NCI-H2227 treated with DMSO at 0.1 percent for 48 hours (cell line): ENCODE measurements around the gene PLOD1.
"Not testable (repeated sequence)": the region's sequence is repeated elsewhere in the genome, so short reads cannot be mapped to it uniquely, and the experiment has no call there.

Source experiments
- DNase-seq: peaks from one replicate; lab custom pipeline; 2025; lab: John Stamatoyannopoulos, UW

Gene PLOD1

DNA sequence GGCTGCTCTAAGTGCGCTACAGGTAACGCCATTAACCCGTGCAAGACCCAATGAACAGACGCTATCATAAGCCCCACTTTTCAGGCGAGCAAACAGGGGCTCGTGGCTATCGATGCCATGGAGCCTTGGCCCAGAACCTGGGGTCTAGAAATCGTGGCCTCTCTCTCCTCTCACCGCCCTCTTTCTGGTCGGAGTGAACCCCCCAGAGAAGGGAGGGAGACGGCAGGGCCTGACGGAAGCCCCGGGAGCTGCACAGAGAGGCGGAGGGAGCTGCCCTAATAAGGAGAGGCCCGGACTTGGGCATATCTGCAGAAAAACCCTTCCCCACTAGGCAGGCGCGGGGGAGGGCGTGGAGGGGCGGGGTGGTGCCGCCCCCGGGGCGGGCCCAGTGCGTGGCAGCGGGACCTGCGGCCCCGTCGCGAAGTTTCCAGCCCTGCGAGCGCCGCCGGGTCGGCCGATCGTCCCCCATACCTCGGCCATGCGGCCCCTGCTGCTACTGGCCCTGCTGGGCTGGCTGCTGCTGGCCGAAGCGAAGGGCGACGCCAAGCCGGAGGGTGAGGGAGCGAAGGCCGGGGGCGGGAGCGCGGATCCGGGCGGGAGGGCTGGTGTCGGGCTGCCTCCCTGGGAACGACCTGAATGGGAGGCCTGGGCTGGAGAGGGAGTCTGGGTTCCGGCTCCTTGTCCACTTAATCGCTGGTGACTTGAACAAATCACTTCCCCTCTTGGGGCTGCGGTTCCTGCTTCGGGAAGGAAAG is at the start of gene PLOD1:
TSS of gene PLOD1 (plus strand) at position 416 of the 755 bp plus-strand sequence. CDS start at position 479, 63 bp downstream.
- peak; percentile 65 for DNase-seq

DNA sequence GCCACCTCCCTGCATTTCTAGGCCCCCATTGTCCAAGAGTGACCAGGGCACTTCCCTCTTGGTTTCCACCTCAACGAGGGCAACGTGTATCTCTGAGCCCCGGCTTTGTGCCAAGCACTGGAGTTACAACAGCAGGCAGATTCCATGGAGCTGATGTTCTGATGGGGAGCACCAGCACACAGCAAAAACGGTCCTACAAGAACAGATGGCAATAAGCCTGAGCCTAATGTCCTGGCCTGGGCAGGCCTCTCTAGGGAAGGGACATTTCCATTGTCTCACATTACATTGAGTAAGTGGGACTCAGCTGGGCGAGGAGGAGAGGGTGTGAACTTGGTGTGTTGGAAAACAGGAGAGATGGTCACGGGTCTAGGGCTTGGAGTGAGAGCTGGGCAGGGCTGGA is 48.6 kb upstream of the PLOD1 start:
- no peak for DNase-seq

DNA sequence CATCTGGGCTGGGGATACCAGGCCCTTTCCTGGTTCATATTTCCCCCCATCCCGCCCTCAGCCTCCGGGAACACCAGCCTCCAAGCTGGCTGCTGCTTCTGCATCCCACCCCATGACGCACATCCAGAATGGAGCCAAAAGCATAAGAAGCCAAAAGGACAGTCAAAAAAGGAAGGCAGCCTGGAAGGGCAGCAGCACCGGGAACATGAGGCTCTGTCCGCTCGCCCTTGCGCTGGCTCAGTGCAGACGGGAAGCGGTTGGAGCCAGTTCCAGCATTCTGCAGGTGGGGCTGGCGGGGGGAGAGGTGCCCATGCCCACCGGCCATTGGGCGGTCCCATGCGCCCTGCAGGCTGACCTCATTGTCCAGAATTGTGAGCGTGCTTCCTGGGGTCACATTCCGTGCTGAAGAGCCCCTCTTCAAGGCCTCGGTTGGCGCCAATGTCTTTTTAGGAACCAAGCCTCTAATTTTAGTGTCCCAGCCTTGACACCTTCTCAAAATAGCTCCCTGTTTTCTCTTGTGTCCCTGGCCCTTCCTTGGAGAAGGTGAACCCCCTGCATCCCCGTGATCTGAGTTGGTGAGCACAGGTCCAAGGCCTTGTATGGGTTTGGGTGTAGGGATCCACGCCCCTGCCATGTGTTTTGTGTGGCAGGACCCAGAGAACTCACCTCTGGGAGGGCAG is 47.4 kb upstream of the PLOD1 start:
- no peak for DNase-seq

DNA sequence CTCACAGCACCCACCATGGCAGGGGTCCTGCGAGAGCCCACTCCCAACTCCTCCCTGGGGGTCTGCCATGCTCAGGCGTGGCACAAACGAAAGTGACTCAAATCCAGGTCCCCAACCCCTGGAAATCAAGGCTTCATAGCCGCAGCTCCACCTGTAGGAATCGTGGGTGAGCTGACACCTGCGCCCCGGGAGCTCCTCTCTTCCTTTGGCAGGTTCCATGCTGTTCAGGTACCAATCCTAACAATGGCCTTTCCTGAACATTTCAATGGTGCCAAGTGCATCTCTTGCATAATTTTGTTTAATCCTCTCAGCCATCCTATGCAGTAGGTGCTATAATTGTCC is 46.9 kb upstream of the PLOD1 start:
- DNase-seq = no peak

DNA sequence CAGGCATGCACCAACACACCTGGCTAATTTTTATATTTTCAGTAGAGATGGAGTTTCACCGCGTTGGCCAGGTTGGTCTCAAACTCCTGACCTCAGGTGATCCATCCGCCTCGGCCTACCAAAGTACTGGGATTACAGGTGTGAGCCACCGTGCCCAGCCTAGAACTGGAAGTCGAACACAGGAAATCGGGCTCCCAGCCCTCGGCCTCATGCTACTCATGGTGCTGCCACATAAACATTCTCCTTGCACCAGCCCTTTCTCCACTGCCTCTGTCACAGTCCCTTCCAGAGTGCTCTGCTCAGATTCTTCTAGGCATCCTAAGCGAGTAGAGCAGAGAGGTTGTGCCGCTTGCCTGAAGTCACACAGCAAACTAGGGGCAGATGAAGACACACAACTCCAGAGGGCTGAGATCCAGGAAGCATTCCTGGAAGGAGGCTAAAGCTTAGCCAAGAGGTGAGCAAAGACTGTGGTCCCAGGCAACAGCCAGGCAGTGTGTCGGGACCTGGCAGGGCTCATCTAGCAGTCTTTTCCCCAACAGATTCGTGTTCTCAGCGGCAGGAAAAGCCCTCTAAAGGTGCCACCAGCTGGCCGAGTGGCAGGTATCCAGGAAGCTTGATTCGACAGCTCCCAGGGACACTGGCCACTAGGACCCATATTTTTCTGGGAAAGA is 46.2 kb upstream of the PLOD1 start:
- DNase-seq = no peak

GRCh38 chr1:11888877-11889208 is 45.7 kb upstream of the PLOD1 start:
- DNase-seq = no peak

- DNase-seq = no peak
Measured at GRCh38 chr1:11891433-11892186, 42.9 kb upstream of the PLOD1 start.

GRCh38 chr1:11893907-11894251 is 40.6 kb upstream of the PLOD1 start:
- DNase-seq = no peak

DNA sequence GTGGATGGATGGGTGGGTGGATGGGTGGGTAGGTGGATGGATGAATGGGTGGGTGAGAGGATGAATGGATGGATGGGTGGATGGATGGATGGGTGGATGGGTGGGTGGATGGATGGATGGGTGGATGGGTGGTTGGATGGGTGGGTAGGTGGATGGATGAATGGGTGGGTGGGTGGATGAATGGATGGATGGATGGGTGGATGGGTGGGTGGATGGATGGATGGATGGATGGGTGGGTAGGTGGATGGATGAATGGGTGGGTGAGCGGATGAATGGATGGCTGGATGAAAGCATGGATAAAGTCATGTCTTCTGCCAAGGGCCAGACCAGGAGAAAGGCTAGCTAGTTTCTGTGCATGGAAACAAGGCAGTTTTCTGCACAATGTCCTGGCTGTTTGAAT is 40.0 kb upstream of the PLOD1 start:
- DNase-seq = not testable (repeated sequence)

- no peak for DNase-seq
Measured at GRCh38 chr1:11898086-11898785, 36.3 kb upstream of the PLOD1 start.

DNA sequence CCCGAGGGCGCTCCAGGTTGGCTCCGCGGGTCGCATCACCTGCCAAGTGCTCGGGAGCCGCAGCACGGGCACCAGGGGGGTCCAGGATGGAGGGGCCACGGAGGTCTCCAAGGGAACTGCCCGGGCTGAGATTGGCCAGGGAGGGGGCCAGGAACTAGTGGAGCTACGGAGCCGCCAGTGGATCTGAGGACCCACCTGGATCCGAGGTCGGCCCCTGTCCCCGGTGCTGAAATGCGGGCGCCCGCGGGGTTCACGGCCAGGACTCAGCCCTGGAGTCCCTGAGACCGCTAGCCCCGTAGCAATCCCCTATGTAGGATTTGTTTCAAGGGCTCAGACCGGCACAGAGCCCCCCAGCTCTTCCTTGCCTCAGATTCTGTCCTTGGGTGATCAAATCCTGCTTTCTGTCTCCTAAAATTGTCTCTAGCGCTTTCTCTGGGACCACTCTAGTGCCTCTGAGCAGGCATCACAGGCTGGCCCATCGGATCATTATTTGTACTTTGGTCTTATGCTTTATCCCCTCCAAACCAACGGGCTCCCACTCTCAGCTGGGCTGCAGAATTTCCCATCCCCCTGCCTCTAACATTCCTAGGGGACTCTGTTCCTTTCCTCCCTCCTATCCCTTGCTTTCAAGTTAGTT is 35.6 kb upstream of the PLOD1 start:
- DNase-seq = no peak

- DNase-seq = not testable (repeated sequence)
Measured at GRCh38 chr1:11901446-11901845, 33.1 kb upstream of the PLOD1 start.

DNA sequence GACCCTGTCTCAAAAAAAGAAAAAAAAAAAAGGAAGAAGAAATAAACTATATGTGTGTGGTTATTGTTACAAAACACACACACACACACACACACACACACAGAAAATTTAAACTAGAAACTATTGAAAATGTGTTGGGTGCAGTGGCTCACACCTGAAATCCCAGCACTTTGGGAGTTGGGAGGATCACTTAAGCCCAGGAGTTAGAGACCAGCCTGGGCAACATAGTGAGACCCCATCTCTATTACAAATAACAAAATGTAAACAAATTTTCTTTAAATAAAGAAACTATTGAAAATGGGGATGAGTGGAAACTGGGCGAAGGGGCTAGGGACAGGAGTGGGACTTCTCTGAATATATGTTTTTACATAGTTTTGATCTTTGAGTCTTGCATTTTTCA is 31.3 kb upstream of the PLOD1 start:
- DNase-seq = no peak

- not testable (repeated sequence) for DNase-seq
Measured at GRCh38 chr1:11904156-11904555, 30.4 kb upstream of the PLOD1 start.

- DNase-seq = no peak
Measured at GRCh38 chr1:11904978-11905377, 29.5 kb upstream of the PLOD1 start.

DNA sequence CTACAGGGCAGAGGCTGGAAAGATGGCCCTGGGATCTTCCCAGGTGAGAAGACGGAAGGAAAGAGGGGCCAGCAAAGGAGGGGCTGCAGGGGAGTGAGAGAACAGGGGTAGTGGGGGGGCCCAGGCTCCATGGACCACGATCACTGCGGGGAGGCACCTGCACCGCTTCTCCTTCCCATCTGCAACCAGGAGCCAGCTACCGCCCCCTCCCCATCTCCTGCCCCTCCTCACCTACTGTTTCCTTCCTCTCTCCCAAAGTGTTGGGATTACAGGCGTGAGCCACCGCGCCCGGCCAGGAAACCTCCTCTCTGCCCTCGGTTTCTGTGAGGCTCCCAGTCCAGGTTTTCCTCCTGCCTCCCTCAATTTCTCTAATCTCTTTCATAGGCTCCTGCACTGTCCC is 27.6 kb upstream of the PLOD1 start:
- DNase-seq = no peak

- peak; percentile 99 for DNase-seq
Measured at GRCh38 chr1:11907275-11908094, 27.0 kb upstream of the PLOD1 start.

DNA sequence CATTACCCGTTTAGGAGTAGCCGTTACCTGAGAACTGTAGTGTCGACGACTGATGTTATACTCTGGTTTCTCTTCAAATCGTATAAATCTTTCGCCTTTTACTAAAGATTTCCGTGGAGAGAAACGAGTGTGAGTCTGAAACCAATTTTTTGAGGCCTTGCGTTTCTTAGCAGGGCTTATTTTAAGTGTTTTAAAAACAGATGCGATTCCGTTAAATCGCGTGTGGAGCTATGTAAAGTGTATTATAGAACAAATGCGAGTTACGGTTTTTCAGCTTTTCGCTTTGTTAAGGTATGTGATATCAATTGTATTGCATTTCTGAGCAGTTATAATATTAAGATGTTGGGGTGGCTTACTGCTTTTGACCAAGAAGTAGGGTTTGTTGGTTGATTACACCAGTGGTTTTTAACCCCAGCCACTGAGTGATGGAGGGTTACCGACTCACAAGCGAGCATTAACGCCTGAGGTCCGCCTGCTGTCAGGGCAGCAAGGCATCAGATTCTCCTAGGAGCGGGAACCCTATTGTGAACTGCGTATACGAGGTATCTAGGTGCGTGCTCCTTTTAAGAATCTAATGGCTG is 26.3 kb upstream of the PLOD1 start:
- peak; percentile 99 for DNase-seq

DNA sequence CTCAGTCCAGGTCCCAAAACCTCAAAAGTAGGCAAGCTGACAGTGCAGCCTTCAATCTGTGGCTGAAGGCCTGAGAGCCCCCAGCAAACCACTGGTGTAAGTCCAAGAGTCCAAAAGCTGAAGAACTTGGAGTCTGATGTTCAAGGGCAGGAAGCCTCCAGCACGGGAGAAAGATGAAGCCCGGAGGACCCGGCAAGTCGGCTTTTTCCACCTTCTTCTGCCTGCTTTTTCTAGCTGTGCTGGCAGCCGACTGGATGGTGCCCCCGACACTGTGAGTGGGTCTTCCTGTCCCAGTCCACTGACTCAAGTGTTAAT is 23.6 kb upstream of the PLOD1 start:
- not testable (repeated sequence) for DNase-seq

DNA sequence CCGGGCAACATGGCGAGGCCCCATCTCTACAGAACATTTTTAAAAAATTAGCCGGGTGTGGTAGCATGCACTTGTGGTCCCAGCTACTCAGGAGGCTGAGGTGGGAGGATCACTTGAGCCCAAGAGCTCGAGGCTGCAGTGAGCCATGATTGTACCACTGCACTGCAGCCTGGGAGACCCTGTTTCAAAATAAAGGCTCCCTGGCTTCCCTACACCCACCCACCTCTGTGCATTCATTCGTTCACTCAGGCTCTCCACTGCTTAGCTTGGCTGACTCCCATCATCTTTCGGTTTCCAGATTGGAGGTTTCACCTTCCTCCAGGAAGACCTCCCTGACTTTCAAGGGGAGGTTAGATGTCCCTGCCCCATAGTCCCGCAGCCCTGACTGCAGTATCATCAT is 22.5 kb upstream of the PLOD1 start:
- DNase-seq = no peak
